GM10266 (cell line): ENCODE results near the gene UVRAG.

Experiments used
- DNase-seq: peaks from one replicate; pipeline ENCODE4 v3.0.0; 2012; ENCODE audit errors: extremely low spot score
- TF ChIP-seq, protein P1 (sequence below): IDR thresholded peaks from 2 replicates; pipeline ENCODE4 v1.5.1; 2012; ENCODE audit warnings: mild to moderate bottlenecking, low read depth; ENCODE audit not compliant: control insufficient read depth, insufficient read depth; ENCODE audit errors: missing control alignments

UVRAG gene

GRCh38 chr11:75800136-75800675 lies 14.8 kb upstream of the UVRAG start:
- no peak for DNase-seq
- TF ChIP-seq, protein P1, sequence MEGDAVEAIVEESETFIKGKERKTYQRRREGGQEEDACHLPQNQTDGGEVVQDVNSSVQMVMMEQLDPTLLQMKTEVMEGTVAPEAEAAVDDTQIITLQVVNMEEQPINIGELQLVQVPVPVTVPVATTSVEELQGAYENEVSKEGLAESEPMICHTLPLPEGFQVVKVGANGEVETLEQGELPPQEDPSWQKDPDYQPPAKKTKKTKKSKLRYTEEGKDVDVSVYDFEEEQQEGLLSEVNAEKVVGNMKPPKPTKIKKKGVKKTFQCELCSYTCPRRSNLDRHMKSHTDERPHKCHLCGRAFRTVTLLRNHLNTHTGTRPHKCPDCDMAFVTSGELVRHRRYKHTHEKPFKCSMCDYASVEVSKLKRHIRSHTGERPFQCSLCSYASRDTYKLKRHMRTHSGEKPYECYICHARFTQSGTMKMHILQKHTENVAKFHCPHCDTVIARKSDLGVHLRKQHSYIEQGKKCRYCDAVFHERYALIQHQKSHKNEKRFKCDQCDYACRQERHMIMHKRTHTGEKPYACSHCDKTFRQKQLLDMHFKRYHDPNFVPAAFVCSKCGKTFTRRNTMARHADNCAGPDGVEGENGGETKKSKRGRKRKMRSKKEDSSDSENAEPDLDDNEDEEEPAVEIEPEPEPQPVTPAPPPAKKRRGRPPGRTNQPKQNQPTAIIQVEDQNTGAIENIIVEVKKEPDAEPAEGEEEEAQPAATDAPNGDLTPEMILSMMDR: no peak

DNA sequence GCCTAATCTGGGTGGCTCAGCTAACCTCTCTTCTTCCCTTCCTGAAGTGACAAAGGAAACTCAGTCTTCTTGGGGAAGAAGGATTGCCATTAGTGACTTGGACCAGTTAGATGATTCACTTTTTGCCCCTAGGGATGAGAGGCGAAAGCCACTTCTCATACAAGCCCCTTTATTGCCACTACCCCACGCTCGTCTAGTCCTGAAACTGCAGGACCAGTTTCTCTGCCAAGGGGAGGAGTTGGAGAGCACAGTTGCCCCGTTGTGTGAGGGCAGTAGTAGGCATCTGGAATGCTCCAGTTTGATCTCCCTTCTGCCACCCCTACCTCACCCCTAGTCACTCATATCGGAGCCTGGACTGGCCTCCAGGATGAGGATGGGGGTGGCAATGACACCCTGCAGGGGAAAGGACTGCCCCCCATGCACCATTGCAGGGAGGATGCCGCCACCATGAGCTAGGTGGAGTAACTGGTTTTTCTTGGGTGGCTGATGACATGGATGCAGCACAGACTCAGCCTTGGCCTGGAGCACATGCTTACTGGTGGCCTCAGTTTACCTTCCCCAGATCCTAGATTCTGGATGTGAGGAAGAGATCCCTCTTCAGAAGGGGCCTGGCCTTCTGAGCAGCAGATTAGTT lies 14.2 kb upstream of the UVRAG start:
- no peak for DNase-seq
- TF ChIP-seq, protein P1: peak; percentile 26

DNA sequence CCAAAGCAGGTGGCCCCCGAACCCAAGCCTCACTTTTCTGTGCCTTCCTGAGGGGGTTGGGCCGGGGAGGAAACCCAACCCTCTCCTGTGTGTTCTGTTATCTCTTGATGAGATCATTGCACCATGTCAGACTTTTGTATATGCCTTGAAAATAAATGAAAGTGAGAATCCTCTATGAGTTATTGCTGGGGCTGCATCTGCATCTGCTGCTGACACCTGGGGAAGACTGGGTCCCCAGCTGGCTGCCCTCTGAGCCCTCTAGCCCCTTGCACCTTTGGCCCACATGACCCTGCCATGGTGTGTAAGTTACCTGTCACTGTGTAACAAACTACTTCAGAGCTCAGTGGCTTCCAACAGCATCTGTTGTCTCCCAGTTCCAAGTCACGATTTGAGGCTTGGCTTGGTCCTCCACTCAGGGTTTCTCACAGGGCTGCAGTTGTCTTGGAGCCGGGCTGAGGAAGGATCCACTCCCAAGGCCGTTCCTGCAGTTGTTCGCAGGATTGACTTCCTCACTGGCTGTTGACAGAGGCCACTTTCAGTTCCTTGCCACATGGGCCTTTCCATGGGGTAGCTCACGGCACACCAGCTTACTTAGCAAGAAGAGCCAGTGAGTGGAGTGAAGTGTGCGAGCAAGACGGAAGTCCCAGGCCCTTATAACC lies 13.5 kb upstream of the UVRAG start:
- DNase-seq: no peak
- TF ChIP-seq, protein P1: no peak

GRCh38 chr11:75802021-75802912 lies 12.7 kb upstream of the UVRAG start:
- TF ChIP-seq, protein P1: no peak
- DNase-seq: no peak

DNA sequence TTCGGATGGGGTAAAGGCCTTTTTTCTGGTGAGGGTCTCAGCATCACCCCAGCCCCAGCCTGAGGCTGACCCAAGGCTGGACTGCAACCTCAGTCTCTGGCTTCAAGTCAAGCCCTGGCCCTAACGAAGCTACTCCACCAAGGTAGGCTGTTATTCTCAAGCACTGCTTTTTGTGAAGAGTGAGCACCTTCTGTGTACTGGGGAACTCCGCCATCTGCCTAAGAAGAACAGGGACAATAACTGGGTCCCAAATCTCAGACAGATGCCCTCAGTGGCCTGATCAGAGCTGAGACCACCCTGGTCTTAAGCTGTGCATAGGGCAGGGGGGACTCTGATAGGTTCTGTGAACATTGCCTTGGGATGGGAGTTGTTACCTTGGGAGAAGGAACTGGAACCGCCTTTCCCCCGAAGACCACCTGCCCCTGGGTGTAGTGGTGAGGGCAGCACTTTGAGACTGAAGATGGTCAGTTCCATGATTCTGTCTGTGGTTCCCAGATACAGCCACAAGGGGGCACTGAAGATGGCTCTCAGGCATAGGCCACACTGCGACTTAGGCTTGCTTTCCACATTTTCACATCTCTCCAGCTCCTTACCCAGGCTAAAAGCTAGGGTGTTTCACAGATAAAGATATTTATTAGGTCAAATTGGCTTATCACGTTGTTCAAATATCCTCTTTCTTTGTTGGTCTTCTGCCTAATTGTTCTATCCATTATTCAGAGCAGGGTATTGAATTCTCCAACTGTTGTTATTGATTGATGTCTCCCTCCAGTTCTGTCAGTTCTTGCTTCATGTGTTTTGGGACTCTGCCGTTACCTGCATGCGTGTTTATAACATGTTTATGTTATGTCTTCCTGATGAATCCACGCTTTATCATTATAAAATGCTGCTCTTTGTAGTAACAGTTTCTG lies 11.8 kb upstream of the UVRAG start:
- DNase-seq: peak; percentile 70
- TF ChIP-seq, protein P1: peak; percentile 85

DNA sequence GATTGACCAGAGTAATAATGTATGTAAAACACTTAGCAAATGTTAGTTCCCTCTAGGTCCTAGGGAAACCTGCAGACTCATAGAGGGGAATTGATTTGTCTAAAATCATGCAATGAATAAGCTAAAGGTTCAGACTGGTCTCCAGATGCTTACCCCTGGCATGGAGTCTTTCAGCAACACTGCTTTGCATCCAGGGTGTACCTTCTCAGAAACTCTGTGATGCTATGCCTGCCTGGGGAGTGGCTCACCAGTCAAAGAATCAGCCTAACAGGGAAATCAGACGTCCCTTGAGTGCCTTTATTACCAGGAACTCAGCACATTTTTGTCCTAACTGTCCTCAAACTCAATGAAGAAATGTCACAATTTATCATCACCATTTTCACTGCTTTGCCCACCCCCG lies 5.9 kb upstream of the UVRAG start:
- no peak for DNase-seq
- TF ChIP-seq, protein P1: no peak
